Measurements from ENCODE around the gene CCDC92.

Gene CCDC92

DNA sequence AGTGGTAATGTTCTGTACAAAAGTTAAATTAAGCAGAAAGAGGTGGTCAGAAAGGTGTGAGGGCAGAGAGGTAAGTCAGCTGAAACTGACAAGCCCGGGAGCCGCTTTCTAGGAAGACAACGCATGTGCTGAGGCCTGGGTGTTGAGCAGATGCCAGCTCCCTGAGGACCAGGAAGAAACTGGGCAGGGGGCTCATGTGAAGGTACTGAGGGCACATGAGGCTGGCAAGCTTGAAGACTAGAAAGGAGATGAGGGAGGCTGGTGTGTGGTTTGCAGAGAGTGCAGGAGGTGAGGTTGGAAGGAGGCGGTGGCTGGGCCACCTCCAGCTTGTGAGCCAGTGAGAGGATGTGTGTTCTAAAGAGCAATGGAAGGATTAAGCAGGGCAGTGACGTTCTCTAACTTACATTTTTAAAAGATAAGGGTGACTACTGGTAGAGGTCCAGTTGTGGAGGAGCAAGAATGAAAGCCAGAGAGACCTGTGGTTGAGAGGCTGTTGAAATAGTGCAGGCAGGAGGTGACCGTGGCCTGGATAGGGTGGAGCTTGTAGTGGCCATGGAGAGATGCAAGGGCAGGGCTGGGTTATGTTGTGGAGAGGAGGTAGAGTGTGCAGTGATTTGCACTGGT, 29.5 kb upstream of the CCDC92 start:
- DNase-seq (ENCODE audit: low spot score) = no peak

DNA sequence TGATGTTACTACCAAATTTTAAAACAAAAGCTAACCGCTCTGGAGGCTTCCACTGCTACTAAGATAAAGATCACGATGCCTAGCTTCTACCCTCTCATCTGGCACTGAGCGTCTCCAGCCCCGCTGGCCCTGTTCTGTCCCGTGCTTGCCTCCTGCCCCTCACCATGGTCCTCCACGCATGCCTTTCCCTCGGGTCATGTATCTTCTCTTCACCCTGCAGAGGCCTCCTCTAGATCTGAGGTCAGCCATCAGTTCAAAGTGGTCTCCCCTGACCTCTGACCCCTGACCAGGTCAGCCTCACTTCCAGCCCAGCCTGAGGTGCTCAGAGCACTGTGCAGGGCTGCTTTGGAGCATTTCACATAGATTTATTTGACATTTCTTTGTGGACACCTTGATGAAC, 28.7 kb upstream of the CCDC92 start:
- DNase-seq (ENCODE audit: low spot score) = no peak

- DNase-seq (ENCODE audit: low spot score) = no peak
Observed at GRCh38 chr12:124000111-124000510, 27.5 kb upstream of the CCDC92 start.

GRCh38 chr12:123998991-123999359, 26.3 kb upstream of the CCDC92 start:
- DNase-seq (ENCODE audit: low spot score) = no peak

DNA sequence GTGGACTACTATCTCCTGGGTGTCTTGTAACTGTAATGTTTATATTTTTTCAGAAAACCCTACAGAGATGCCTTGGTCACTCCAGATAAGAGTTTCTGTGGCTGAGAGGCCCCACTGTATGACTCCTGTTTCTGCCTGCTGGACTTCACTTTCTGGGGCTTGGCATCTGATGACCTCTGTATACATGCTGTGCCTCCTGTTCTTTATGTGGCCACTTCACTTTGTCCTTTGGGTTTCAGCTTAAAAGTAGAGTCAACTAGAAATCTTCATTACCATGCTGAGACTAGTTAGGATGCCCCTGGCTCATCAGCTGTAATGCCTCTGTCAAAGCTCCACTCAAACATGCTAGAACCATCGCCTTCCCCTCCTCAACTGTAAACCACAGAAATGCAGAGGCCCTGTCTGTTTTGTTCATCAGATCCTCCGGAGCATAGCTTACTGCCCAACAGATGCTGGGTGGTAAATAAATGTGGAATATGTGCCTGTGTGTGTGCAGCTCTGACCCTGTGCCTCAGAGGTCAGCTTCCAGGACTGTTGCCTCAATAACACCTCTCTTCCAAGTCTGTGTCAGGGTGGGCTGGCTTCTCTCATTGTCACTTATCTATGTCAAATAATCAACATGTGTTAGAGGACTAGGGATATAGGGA, 25.8 kb upstream of the CCDC92 start:
- no peak for DNase-seq (ENCODE audit: low spot score)

DNA sequence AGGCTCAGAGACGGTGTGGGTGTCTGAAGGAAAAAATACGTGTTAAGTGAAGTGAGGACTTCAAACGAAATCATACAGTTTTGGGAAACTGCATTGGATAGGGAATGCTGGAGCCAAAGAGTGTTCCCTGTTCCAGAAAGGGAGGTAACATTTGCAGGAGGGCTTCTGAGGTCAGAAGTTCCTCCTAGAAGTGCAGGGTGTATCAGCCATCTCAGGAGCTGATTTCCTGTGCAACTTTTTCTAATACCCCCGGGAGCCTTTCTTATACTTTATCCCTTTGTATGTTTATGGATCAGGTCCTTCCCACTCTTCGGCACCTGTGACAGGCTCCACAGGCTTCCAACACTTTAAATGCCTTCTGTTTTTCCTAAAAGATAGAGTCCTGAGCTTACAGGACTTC, 25.3 kb upstream of the CCDC92 start:
- no peak for DNase-seq (ENCODE audit: low spot score)

- no peak for DNase-seq (ENCODE audit: low spot score)
Observed at GRCh38 chr12:123997033-123997822, 24.6 kb upstream of the CCDC92 start.

- DNase-seq (ENCODE audit: low spot score) = no peak
Observed at GRCh38 chr12:123996581-123996980, 23.9 kb upstream of the CCDC92 start.

DNA sequence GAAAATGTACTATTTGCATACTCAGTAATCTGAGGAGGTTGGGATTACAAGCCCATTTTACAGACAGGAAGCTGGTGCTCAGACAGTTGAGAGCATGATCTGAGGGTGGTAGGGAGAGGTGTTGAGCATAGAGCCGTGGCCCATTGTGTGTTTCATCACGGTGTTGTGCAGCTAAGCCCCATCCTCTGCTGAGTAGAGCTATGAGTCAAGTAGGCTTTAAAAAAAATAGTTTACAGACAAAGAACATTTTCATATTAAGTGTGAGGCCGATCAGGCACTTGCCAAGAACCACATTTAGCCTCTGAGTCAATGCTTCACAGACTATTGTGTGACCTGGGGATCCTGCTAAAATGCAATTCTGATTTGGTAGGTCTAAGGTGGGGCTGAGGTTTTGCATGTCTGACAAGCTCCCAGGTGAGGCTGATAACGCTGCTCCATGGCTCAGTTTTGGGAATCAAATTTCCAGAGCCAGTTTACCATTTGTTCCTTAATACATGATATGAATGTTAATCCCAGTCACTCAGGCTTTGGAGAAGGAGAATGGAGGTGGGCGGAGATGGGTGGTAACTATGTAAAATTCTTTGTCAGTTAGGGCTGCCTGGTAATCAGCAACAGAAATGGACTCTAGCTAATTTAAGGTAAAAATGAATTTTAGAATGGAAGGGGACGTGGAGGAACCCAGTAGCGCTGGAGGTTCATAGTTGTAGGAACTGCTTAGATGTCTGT, 22.6 kb upstream of the CCDC92 start:
- DNase-seq (ENCODE audit: low spot score) = no peak

DNA sequence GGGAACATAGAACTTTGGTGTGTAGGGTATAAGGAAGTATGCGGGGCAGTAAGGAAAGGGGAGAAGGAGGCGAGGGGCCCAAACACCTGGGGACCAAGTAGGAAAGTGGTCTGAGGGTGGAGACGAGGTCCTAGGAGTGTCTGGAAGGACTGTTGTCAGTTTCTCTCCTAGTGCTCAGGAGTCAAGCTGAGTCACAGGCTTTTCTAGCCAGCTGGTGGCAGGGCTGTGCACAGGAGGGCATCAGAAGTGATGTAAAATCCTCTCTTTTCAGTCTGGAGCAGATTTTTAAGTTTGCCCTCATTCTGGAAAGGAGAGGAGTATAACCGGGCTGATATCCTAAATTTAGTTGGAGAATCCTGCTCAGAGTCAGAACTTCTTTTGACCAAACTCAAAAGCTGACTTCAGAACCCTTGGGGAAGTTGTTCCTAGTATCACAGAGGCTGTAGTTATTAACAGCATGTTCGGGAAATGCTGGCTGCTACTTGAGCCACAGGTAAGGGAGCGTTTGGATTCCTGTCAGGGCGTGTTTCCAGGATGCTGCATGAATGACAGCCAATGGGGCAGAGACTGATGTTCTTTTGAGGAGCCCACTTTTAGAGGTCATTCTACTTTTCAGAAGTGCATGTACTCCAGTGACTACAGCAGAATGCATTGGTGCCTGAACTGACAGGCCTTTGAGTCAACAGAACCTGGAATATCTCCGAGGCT, 19.6 kb upstream of the CCDC92 start:
- no peak for DNase-seq (ENCODE audit: low spot score)

GRCh38 chr12:123991372-123991951, 18.8 kb upstream of the CCDC92 start:
- DNase-seq (ENCODE audit: low spot score) = no peak

GRCh38 chr12:123990511-123990910, 17.9 kb upstream of the CCDC92 start:
- DNase-seq (ENCODE audit: low spot score) = no peak

DNA sequence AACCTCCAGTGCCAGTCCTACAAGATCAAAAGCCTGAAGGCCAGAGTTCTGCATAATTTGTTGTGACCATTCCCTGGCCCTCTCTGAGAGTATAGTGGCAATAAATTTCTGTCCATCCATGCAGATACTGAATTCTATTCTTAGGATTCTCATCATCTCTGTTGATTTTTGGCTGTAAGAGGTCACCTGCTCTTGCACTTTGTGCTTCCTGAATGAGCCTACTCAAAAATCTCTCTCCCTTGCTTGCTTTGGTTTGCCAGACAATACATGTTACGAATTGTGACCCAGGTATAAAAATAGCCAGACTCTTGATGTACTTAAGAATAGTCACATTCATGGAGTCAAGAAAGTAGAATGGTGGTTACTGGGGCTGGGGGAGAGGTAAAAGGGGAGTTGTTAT, 17.1 kb upstream of the CCDC92 start:
- no peak for DNase-seq (ENCODE audit: low spot score)

GRCh38 chr12:123989168-123989567, 16.5 kb upstream of the CCDC92 start:
- DNase-seq (ENCODE audit: low spot score) = no peak

- no peak for DNase-seq (ENCODE audit: low spot score)
Observed at GRCh38 chr12:123987022-123987421, 14.4 kb upstream of the CCDC92 start.

GRCh38 chr12:123986374-123986965, 13.8 kb upstream of the CCDC92 start:
- DNase-seq (ENCODE audit: low spot score) = no peak

DNA sequence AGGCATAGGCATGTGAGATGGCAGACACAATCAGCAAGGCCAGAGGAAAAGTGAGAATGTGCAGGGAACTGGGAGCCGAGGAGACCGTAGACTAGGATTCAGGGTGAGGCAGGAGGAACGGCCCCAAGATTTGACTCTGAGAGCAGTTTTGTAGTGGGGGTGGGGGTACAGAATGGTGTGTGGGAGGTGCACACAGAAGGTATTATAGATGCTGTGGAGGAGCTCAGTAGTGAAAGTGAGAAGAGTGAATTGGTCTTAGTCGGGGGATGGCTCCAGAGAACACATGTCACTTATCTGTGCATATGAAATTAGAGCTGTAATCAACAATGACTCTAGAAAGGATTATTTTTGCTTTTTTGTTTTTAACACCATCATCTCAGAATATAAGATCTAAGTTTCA, 12.3 kb upstream of the CCDC92 start:
- no peak for DNase-seq (ENCODE audit: low spot score)

- DNase-seq (ENCODE audit: low spot score) = peak; percentile 77
Observed at GRCh38 chr12:123983822-123984485, 11.3 kb upstream of the CCDC92 start.

DNA sequence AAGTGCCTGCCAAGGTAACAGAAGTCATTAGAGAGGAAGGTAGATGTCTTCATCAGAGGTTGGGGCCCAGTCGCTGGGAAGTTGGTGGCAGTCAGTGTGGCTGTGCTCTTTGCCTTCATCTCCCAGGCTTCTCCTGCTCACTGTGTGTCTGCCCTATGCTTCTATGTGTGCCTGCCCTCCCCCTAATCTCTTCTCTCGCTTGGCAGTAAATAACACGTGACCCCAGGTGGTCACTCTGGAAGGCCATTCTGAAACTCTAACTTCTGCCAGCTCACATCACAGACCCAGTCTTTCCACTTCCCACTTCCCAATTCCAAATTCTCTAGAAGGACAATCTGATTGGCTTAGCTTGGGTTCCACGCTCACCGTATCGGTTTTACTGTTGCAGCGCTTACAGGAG, 9.6 kb upstream of the CCDC92 start:
- DNase-seq (ENCODE audit: low spot score) = no peak

- DNase-seq (ENCODE audit: low spot score) = no peak
Observed at GRCh38 chr12:123979566-123979965, 6.9 kb upstream of the CCDC92 start.

Measured in RKO (cell line).